Activated CD4-positive, alpha-beta T cell treated with anti-CD3 and anti-CD28 coated beads for 48 hours (primary cell): ENCODE data around the gene FBXL22.
"Not testable (repeated sequence)": the region's sequence is repeated elsewhere in the genome, so short reads cannot be mapped to it uniquely, and the experiment has no call there.

Experiments used
- DNase-seq: peaks from one replicate; pipeline ENCODE4 v3.0.0-alpha.2; 2020

The FBXL22 gene

DNA sequence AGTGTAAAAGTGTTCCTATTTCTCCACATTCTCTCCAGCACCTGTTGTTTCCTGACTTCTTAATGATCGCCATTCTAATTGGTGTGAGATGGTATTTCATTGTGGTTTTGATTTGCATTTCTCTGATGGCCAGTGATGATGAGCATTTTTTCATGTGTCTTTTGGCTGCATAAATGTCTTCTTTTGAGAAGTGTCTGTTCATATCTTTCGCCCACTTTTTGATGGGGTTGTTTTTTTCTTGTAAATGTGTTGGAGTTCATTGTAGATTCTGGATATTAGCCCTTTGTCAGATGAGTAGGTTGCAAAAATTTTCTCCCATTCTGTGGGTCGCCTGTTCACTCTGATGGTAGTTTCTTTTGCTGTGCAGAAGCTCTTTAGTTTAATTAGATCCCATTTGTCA, 20.4 kb downstream of the FBXL22 start:
- not testable (repeated sequence) for DNase-seq

DNA sequence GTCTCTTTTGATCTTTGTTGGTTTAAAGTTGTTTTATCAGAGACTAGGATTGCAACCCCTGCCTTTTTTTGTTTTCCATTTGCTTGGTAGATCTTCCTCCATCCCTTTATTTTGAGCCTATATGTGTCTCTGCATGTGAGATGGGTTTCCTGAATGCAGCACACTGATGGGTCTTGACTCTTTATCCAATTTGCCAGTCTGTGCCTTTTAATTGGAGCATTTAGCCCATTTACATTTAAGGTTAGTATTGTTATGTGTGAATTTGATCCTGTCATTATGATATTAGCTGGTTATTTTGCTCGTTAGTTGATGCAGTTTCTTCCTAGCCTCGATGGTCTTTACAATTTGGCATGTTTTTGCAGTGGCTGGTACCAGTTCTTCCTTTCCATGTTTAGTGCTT, 23.6 kb downstream of the FBXL22 start:
- not testable (repeated sequence) for DNase-seq

DNA sequence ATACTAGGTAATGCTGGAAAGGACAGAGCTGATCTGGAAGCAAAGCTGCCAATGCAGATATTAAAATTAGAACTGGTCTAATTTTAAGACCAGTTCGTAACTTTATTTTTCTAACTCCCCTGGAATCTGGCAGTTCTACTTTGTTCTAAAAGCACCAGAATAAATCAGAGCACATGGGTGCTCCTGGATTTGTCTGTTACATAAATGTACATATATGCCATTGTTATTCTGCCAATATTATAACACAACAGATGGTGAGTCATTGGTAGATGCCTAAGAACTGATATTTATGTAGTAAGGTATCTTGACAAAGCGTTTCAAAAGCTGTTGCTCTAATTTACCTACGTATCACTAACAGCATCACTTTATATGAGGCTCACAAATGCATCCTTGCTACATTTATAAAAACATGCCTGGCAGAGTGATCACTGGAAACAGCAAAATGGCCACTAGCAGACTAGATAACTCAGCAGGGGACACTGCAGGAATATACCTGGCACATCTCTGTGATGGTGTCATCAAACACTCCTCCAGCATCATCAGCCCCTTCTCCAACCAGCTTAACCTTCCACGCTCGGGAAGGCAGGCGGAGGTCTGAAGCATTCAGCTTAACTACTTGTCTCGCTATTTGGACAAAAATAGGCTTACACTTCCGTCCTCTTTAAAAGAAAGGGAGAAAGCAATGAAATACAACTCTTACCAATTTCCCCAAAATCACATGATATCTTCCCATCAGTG, 26.2 kb downstream of the FBXL22 start:
- DNase-seq: no peak

DNA sequence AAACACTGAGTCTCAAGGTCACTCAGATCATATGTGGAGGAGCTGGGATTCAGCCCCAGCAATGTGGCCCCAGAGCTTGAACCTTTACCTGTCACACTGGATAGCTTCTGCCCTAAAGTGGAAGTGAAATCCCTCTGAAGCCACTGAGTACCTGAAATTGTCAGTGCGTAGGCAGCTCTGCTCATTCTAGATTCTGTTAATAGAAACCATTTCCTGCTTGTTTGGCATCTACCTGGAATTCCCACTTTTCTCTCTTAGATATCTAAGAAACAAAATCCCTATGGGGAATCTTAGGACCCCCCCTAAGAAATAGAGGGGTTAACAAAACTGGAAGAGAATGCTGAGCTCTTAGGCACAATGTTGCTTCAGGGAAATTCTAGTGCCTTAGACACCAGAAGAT, 29.8 kb downstream of the FBXL22 start:
- no peak for DNase-seq

DNA sequence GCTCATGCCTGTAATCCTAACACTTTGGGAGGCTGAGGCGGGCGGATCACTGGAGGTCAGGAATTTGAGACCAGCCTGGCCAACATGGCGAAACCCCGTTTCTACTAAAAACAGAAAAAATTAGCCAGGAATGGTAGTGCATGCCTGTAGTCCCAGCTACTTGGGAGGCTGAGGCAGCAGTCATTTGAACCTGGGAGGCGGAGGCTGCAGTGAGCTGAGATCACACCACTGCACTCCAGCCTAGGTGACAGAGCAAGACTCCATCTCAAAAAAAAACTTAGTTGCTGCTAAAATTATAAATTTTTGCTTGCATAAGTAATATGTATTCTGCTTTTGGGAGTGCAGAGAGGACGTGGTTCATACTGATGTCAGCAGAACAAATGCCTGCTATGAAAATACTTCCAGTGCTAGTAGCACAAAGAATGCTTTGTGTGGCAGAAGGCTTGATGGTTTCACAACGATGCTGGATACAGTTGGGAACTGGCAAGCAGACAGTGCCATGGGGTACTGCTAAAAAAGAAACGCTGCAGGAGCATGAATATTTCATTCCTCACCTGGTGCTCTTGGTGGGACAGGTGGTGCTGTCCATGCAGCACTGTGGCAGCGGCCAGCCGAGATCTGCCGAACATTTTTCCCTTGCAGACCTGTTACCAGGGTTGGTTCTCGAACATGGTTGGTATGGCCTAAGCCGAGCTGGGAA, 31.1 kb downstream of the FBXL22 start:
- no peak for DNase-seq

DNA sequence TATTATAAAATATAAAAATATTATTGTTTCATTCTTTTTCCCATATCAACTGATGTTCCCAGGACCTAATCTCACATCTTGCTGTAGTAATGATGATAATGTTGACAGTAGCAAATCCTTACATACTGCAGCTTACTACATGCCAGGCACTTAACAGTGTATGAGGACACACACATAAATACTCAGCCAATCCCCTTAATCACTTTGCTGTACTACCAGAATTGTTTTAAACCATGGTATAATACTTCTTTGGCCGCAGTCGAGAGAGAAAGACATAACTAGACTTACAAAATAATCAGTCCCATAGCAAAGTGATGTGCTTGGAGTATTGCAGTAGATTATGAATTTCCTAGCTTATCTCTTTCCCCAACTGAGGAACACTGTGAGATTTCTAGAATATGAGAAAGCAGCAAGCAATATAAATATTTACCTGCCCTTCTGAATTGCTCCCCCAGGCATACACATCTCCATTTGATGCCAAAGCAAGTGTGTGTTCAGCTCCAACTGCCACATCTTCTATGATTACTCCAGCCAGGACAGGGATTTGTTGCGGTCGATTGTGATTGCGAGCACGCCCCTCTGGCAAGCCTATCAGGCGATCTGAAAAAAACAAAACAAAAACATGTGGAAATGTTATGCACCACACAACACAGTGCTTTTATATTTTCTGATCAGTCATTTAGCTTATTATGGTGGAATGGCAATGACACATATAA, 33.0 kb downstream of the FBXL22 start:
- no peak for DNase-seq

DNA sequence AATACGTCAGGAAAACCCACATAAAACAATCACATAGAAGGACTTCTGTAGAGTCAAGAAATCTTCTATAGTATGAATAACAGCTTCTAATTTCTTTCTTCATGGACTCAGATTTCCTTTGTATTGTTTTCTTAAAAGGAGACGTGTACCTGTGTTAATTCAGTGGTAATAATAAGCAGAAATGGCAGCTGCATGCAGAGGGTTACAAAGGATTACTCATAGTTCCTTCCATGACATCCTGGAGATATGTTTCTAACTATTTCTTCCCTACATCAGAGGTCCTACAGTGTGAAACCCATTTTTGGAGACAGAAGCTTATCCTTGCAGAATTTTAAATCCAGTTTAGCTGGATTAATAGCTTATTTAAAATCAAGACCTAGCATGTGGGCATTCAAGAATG, 36.1 kb downstream of the FBXL22 start:
- no peak for DNase-seq

DNA sequence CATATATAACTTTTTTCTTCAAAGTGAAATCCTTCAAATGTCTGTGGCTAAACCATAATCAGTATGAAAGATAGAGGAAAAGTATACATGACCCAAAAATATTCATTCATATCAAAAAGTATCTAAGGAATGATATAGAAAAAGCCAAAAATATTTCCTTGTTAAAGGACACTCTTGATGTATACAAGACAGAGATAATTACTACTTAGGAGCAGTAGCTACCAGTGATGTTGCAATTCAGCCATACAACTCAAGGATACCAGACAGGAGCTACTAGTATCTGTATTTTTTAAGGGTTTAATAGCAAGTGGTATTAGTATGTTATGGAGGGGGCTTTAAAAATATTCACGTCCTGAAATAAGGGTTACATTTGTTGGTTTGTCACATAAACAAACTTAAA, 37.0 kb downstream of the FBXL22 start:
- DNase-seq: no peak

DNA sequence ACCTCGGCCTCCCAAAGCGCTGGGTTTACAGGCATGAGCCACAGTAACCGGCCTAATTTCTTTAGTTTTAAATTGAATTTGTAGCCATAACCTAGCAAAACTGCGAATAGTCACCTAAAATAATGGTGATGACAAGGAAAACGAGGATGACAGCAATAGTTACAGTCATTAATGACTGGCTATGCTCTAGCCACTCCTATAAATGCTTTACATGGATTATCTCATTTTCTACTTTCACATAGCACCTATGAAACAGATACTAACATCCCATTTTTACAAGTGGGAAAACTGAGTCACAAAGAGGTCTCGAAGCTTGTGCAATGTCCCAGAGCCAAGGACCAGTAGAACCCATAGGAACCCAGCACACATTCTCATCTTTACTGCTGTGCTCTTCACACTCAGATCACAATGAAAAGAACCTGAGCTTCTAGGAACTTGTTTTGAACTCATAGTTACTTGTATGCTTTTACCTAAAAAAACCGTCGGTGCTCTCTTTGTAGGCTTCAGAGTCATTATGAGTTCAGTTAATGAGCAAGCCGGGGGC, 39.4 kb downstream of the FBXL22 start:
- DNase-seq: no peak

DNA sequence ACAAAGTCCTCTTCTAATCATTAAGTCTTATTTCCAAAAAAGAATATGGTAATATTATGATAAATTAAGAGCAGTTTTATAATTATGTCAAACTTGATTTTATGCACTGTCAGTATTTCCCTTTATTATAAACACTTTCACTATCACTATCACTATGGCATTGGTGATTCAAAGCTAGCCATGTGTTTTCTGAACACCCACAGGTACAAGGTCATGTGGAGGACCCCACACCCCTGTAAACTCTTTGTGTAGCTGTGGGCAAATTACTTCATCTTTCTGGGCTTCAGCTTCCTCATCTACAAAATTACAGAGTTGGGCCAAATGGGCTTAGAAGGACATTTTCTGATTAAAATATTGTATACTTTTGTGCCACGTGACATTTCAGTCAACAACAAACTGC, 41.7 kb downstream of the FBXL22 start:
- DNase-seq: no peak

DNA sequence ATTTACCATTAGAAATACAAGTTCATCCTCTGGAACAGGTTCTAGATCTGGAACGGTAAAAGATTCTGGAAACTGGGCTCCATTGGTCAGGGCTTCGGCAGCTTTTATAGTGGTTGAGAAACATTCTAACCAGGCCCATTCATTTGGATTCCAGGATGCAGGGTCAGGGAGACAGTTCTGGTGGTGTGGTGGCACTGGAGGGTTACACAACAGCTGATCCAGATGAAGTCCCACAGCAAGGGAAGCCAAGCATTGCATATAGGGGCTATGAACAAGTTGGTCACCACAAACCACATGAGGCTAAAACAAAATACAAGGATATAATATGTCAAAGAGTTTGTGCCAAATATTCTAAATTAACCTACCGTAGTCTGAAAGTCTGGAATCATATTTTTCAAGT, 43.0 kb downstream of the FBXL22 start:
- no peak for DNase-seq
